Inferior parietal cortex (tissue), 1 donor: ENCODE measurements around the gene CHD2.
"Not testable (repeated sequence)": the region's sequence is repeated elsewhere in the genome, so short reads cannot be mapped to it uniquely, and the experiment has no call there.

ENCODE experiments used
- DNase-seq: peaks from one replicate; pipeline ENCODE4 v3.0.0-alpha.2; 2016; ENCODE audit errors: extremely low spot score

Gene CHD2

DNA sequence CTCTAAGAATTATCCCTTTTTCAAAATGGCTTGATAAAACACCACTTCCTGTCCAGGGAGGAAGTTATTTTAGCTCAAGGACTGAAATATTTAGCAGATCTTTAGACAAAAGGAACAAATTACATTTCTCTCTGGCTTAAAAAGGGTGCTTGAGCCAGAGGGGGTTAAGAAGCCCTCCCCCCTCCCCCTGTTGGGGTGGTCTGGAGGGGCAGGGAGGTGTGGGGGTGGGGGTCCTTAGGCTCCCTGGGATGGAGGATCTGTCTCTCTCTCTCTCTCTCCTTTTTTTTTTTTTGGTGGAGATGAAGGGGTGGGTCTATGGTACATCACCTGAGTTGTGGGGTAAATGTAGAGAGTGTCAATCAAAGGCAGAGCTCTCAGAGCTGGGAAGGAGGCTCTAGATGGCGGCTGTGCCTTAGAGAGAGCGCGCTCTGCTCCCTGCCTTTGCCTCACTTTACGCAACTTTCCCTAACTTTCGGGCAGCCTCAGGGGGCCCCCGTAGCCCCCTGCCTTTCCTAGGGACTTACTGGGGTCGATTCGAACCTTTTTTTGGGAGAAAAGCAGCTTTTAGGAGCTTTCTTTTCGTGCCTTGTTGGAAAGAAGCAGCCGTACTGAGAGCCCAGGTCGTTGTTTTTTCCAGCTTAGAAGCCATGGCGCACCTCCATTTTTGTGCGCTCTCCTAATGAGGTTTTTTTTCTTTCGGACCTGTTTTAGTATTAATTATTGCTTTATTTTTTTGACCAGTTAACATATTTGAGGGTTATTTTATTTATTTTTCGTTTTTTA, at the start of gene CHD2:
Gene CHD2, plus strand, starts transcription at position 377 of the 783 bp plus-strand sequence. CDS start 914 bp downstream, outside the sequence.
- peak; percentile 79 for DNase-seq

DNA sequence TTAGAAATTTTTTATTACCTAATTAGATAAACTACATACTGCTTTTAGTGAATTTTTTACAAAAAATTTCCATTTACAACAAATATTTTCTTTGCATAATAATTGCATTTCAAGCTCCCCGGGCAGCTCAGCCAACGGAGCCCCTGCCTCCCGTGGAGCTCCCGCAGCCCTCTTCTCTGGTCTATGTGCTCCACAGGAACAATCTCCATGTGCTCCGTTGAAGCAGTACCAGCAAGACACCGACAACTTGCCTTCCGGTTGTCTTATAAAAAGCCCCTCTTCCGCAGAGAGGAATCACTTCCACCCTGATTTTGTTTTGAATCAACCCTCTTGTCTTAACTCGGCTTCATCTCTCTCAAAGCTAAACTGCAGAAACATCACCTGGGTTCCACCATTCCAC, 46.9 kb upstream of the CHD2 start:
- DNase-seq: no peak

DNA sequence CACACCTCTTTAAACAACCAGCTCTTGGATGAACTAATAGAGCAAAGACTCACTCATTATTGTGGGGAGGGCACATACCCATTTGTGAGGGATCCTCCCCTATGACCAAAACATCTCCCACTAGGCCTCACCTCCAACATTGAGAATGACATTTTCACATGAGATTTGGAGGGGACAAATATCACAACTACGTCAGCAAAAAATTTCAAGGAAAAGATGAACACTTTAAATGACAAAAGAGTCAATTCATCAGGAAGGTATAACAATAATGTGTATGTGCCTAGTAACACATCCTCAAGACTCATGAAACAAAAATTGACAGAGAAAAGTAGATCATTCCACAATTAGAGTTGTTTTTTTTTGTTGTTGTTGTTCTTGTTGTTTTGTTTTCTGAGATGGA, 38.4 kb upstream of the CHD2 start:
- DNase-seq: no peak

DNA sequence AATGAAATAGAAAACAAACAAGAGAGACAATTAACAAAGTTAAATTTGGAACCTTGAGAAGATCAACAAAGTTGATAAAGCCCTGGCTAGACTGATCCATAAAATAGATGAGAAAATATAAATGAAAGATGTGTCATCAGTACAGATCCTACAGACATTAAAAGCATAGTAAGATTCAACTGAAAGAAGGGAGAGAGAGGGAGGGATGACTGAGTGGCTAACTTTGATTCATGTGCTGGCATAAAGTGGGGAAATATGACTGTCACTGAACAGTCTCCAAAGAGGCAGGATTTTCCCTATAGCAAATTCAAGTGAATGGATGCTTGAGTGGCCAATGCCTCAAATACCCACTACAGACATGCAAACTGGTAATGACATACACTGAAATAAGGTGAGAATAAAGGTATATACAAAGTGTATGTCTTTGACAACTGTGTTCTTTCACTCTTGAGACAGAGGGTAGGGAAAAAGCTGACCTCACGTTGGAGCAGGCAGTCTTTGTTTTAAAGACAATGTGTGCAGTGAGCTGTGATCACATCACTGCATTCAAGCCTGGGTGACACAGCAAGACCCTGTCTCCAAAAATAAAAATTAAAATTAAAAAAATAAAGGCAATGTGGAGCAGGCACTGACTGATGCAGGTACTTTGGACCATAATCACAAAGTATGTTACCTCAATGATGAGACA, 35.9 kb upstream of the CHD2 start:
- DNase-seq: no peak

DNA sequence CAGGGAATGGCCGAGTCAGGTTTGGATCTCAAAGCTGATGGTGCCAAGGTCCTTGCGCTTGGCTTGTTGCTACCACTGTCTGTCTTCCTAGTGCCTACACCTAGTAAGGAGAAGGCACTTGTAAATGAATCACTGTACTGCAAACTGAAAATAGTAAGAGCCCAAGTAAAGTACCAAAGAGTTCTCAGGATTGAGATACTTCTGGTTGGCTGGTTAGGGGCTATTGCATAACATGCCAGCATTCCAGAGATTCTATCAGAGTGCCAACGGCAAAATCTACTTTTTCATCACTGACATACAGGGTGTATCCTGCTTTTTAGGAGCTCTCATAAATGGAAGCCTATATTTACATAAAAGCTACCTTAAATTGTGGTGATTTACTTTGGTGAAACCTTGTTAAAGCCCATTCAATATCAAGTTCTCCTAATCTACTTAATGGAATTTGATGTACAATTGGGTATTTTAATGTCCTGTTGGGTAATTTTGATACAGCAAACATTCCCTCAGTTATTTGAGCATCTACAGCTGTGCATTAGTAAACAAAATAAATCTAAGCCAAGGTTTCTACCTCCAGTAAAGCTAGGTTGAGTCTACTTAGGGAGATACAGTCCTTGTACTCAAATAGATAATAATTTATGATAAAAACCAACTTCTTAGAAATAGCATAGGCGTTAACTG, 30.7 kb upstream of the CHD2 start:
- DNase-seq: no peak

DNA sequence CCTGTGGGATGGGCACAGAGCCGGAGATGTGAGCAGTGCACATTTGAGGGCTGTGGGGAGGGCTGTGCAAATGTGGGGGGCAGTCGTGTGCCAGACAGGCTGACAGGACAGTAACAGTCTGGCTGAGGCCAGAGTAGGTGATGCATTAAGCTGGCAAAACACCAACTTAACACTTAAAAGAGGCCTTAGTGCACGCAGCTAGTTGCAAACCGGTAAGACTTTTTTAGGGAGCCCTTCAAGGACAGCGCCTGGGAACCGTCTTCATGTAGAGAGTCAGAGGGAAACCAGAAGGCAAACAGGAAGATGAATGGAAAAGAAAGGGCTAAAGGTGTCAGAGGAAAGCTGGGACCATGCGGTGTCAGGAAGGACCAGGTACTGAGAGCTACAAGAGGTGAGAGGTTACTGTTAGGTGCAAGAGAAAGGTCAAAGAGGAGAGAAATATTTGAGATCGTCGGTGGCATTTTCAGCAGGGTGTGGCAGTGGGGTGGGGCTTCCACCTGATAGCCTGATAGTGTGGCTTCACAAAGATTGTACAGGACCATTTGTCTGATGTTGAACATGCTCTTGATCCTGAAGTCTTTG, 30.0 kb upstream of the CHD2 start:
- DNase-seq: no peak

DNA sequence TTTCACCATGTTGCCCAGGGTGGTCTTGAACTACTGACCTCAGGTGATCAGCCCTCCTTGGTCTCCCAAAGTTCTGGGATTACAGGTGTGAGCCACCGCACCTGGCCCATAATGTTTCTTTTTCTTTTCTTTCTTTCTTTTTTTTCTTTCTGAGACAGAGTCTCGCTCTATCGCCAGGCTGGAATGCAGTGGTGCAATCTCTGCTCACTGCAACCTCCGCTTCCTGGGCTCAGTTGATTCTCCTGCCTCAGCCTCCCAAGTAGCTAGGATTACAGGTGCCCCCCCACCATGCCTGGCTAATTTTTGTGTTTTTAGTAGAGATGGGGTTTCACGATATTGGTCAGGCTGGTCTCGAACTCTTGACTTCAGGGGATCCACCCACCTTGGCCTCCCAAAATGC, 27.2 kb upstream of the CHD2 start:
- not testable (repeated sequence) for DNase-seq

DNA sequence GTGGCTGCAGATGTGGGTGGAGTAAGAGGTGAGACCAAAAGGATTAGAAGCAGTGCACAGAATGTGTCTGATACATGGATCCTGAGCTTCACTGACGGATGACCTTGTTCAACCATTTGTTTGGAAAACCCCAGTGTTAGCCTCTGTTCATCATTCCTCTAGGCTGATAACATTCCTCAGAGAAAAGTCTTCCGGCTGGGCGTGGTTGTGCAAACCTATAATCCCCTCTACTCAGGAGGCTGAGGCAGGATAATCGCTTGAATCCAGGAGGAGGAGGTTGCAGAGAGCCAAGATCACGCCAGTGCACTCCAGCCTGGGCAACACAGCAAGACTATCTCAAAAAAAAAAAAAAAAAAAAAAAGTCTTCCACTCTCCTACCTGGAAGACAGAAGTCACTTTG, 23.1 kb upstream of the CHD2 start:
- DNase-seq: no peak

DNA sequence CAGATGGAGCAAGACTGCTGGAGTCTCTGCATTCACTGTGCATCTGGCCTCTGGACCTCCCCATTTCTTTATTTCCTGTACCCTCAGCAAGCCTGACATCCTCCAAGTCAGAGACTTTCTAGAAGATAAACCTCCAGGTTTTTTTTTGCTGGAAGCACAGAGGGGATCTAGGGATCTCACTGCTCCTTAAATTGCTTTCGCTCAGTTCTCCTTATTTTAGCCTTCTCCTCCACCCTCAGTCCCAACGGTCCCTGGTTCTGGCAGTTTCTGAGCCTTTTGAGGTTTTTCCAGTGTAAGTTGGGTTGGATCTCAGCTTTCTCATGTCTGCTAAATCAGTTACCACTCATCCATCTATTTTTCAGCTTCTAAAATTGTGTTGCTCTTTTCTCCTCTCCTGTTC, 22.7 kb upstream of the CHD2 start:
- DNase-seq: no peak

DNA sequence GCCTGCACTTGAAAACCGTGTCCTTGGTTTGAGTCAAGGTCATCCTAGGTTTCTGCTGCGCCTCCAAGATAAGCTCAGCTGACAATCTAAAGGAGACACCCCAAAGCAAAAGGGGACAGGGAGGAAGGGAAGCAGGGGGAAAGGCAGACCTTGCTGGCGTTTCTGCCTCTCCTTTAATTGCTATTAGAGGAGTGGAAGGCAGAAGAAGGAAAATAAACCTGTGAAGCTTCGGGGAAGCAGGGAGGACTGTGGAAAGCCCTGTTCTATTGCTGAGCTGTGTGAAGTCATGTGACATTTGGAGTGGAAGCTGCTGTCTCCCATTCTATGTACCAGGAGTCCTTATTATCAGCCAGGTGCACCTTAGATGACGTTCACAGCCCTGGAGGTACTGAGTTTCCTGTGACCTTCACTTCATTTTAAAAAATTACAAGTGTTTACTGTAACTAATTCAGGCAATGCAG, 21.5 kb upstream of the CHD2 start:
- DNase-seq: no peak

DNA sequence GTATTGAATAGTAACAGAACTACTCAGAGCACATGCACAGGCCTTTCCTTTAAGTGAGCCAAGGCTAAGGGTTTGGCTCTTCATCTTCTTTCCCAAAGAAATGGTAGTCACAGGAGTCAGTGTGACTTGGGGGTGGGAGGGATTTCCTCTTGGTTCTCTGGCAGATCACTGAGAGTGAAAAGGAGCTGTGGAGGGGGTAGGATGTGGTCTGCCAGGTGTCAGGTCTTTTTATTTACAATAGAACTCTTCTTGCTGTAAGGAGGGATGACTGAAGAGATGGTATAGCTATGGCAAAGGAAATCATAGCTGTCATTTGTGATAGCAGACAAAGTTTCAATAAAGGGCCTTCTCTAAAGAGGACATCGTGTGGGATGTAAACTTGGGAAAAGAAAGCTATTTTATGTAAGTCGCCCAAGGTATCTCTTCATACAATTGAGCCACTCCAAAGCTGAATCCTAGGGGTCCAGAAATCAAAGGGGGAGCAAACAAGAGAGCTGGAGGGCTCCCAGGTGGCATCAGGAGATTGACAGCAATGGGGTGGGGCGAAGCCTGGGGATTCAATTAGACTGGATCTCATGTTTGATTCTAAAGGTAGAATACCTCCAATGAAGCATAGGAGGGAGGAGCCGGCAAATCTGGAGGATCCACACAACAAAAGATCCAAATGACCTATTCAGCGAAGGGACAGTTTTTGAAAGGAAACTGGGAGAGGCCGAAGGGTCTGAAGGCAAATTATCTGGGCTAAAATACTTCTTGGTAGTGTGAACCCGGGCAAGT, 20.0 kb upstream of the CHD2 start:
- DNase-seq: no peak

DNA sequence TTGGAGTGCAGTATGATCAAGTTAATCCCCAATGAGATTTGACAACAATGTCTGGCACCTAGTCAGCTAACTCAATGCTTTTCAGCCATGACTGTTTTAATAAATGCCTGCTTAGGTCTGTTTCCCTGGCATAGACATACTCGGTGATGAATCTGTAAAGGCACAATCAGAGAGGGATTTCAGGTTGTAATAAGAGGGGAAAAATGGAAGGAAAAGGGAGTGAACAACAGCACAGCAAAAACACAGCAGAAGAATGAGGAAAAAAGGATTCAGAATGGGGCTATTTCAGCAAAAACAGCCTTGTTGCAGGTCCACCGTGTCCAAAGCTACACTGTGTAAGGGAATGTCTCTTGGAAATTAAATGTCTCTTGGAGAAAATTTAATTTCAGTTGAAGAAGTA, 19.3 kb upstream of the CHD2 start:
- no peak for DNase-seq

DNA sequence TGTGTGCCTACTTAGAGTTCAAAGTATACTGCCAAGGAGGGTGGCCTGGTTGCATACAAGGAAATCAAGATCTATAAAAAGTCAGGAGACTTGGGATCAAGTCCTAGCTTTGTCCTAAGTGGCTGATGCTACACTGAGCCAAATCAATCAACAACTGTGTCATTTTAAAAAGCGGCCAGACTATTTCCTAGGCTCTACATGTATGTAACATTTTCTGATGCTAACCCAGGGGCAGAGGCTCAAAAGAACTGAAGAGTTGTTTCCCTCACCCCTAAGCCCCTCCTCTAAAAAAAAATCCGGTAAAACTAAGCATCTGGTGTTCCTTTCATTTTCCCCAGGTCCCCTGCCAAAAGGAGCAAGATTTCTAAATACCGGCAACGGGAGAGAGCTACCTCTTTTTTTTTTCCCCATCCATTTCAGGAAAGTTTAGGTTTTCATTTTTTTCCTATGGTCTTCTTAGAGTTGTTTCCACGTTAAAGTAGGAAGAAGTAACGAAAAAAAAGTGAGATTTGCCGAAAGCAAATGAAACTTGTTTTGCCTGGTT, 18.8 kb upstream of the CHD2 start:
- DNase-seq: peak; percentile 36

DNA sequence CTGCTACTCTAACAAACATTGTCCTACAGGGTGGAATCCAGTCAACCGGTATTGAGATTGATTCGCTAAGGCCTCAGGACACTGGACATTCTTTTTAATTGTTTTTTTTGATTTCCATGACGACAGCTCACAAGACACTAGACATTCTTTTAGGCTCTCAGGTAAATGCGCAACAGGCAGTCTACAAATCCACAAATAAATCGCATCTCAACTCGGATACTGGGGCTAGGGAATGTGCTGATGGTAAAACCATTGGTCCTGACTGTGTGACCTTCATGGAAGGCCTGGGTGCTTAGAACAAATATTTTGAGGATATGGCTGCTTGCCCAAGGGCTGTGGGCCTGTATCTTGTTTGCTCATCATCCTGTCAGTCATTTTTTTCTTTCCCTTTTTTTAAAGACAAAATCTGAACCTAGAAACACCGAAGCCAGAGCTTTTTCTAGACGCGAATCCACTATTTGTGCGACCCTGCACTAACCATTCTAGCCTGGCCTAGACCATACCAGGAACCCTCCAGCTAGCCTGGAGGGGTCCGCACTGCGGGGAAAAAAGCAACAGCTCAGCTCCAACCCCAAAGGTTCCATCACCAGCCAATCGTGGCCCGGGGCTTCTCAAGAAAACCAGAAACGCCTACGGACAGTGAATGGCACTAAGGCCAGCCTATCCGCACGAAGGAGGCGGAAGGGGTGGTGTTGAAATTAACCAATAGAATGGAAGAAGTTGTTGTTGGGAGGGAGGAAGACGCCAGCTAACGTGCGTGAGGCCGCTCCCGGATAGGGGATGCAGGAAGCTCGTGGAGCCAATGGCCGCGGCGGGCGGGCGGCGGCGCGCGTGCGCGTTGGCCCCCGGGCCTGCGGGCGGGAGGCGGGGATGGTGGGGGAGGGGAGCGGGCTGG, 18.1 kb upstream of the CHD2 start:
- peak; percentile 100 for DNase-seq

DNA sequence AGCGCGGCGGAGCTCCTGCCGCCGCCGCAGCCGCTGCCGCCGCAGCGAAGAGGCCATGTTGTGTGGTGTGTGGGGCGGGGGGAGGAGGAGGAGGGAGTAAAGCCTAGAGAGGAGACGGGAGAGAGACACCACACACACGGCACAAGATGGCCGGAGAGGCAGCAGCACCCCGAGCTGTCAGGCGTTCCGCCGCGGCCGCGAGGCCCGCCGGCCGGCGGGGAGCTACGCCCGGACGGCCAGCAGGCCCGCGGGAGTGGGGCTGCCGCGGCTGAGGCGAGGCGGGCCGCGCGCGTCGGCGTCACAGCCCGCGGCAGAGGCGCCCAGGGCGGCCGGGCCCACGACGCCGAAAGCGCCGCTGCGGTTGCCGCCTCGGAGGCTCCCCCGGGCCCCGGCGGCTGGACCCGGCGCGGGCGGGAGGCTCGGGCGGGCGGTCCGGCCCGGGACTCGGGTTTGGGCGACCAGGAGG, 17.4 kb upstream of the CHD2 start:
- no peak for DNase-seq

DNA sequence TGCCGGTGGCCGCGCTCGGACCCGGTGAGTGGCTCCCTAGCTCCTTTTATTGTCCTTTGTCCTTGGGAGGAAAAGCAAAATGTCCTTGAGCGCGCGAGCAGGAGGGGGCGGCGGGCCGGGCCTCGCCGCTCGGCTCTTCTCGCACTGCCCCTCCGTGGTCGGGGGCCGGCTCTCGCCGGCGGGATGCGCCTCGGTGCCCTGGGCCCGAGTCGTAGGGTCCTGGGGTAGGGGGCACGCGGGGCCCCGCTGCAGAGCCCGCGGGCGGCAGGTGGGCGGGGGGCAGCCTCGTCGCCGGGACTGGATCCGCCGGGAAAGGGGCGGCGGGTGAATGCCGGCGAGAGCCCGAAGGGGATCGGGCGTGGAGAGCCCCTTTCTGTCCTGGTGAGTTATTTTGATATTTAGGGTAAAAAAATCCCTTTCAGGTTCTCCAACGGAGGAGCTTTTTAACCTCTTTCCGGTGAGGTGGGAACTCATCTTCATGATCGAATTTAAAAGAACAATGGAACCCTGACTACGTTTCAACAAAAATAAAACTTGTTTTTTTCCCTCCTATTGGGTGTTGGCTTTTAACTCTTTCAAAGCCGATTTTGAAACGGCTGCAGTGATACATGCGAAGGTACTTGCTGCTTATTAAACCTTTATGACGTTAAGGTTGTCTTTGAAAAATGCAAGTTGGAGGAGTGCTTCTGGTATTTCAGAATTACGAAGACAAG, 16.8 kb upstream of the CHD2 start:
- DNase-seq: peak; percentile 55

DNA sequence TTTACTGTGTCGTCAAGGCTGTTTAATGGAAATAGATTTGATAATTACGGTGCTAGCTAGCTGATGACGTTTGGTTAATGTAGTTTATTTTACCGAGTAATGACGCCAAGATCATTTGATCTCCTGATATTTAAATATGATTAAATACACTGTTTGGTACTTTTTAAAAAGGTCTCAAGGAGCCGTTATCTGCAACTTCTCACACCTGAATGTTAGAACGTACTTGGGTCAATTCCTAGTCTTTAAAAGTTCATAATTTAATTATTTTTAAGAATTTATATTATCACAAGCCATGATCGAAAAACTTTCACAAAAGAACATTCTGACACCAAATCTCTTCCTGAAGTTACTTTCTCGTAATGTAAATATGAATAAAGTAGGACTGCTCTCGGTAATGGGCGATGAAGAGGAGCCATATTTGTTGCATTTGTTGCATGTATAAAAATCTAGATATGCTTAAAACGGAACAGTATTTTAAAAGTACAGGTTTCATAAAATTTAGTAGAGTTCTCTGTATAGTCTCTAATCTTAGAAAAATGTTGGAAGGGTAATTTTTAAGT, 16.2 kb upstream of the CHD2 start:
- no peak for DNase-seq

DNA sequence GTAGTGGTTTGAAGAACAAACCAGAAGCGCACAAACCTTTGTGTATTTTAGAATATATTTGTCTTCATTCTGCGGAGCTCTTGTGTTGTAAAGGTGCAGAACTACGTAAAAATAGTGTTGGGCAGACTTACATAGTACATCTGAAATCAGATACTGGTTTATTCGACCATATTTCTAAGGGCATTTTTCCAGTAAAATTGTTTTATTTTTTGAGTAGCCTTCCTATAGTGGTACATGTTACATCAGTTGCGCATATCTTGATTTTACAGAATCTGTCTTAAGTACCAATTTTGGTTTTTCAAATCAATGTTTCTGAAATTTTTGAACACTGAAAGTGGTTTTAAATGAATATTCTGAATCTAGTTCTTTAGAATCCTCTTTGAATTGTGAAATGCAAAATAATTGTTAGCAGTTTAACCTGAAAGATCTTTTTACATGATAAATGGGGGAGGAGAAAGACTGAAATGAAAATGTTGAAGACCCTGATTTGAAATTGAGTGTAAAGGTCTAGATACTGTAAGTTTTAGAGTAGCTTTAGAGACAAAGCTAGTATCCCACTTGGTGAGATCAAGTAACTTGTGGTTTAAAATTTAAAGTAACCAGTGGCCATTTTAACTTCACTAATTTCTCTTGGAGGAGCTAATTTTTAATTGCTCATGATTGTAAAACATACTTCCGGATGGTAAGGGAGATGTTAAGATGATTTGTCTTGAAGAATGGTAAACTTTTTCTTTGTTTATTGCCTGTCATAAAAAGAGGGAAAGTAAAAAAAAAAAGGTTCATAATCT, 15.5 kb upstream of the CHD2 start:
- DNase-seq: peak; percentile 49
